ENCODE data around the gene TEPSIN.

TEPSIN gene

DNA sequence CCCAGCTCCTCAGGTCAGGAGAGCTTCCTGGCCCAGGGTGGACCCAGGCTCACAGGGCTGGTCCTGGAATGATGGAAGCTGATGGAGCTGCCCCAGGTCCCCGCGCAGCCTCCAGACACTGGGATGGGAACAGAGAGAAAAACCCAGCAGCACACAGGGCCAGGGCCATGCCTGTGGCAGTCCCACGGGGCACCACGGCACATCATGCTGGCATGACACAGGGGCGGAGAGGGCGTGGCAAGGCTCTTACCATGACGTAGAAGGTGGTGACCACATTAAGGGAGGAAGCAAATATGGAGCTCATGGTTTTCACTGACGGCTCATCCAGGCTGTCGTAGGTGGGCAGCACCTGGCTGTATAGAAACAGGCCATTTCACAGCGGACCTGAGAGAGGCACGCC lies 37.9 kb upstream of the TEPSIN start:
- no peaks in the 10 kb centered on the region for H3K9me3 ChIP-seq (ENCODE audit: control insufficient read depth, low read length)
- H2AFZ ChIP-seq = no peak overlapping the region
- H3K27ac ChIP-seq = no peak overlapping the region
- H3K4me1 ChIP-seq = no peaks in the 10 kb centered on the region
- H3K4me3 ChIP-seq (ENCODE audit: low read depth, low read length) = no peak overlapping the region
- H3K27me3 ChIP-seq (ENCODE audit: control insufficient read depth, insufficient read depth, low read length) = no peaks in the 10 kb centered on the region
- TF ChIP-seq, protein P1, sequence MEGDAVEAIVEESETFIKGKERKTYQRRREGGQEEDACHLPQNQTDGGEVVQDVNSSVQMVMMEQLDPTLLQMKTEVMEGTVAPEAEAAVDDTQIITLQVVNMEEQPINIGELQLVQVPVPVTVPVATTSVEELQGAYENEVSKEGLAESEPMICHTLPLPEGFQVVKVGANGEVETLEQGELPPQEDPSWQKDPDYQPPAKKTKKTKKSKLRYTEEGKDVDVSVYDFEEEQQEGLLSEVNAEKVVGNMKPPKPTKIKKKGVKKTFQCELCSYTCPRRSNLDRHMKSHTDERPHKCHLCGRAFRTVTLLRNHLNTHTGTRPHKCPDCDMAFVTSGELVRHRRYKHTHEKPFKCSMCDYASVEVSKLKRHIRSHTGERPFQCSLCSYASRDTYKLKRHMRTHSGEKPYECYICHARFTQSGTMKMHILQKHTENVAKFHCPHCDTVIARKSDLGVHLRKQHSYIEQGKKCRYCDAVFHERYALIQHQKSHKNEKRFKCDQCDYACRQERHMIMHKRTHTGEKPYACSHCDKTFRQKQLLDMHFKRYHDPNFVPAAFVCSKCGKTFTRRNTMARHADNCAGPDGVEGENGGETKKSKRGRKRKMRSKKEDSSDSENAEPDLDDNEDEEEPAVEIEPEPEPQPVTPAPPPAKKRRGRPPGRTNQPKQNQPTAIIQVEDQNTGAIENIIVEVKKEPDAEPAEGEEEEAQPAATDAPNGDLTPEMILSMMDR (IDR thresholded peaks at IDR 0.05) = no peak
- no peak overlapping the region for H3K4me2 ChIP-seq (ENCODE audit: low read length)
- H3K9ac ChIP-seq = no peak overlapping the region
- peaks cover 7% of the 10 kb centered on the region for H3K79me2 ChIP-seq
- no peaks in the 10 kb centered on the region for H3K36me3 ChIP-seq (ENCODE audit: control insufficient read depth, insufficient read depth, low read length)

DNA sequence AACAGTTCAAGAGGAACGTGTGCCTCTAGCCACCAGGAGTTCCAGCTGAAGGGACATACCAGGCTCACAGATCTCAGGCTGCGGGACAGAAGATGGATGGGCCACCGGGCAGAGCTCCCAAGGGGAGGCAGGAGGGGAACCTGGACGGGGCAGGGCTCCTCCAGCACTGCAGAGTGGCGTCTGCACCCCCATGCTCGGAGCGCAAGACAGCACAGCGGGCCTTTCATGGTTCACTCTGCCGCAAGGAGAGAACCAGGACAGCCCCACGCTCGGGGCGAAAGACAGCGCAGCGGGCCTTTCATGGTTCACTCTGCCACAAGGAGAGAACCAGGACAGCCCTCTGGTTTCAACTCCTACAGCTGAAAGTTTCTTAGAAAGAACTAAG lies 35.6 kb upstream of the TEPSIN start:
- H2AFZ ChIP-seq = no peak overlapping the region
- no peaks in the 10 kb centered on the region for H3K27me3 ChIP-seq (ENCODE audit: control insufficient read depth, insufficient read depth, low read length)
- H3K79me2 ChIP-seq = peaks cover 3% of the 10 kb centered on the region
- H3K36me3 ChIP-seq (ENCODE audit: control insufficient read depth, insufficient read depth, low read length) = no peaks in the 10 kb centered on the region
- H3K4me2 ChIP-seq (ENCODE audit: low read length) = no peak overlapping the region
- H3K27ac ChIP-seq = no peak overlapping the region
- no peaks in the 10 kb centered on the region for H3K9me3 ChIP-seq (ENCODE audit: control insufficient read depth, low read length)
- TF ChIP-seq, protein P1 (IDR thresholded peaks at IDR 0.05) = no peak
- no peak overlapping the region for H3K9ac ChIP-seq
- H3K4me1 ChIP-seq = no peaks in the 10 kb centered on the region
- no peak overlapping the region for H3K4me3 ChIP-seq (ENCODE audit: low read depth, low read length)

GRCh38 chr17:81273698-81274470 lies 35.0 kb upstream of the TEPSIN start:
- Histone ChIP-seq H3K9me3 (ENCODE audit: control insufficient read depth, low read length) (no peaks in the 10 kb centered on the region), H3K79me2 (no peaks in the 10 kb centered on the region), H3K36me3 (ENCODE audit: control insufficient read depth, insufficient read depth, low read length) (no peaks in the 10 kb centered on the region), H3K4me2 (ENCODE audit: low read length) (no peak overlapping the region), H3K4me1 (no peaks in the 10 kb centered on the region), H2AFZ (no peak overlapping the region), H3K4me3 (ENCODE audit: low read depth, low read length) (no peak overlapping the region), H3K27ac (no peak overlapping the region), H3K9ac (no peak overlapping the region), H3K27me3 (ENCODE audit: control insufficient read depth, insufficient read depth, low read length) (no peaks in the 10 kb centered on the region)
- TF ChIP-seq, protein P1 (IDR thresholded peaks at IDR 0.05) = no peak

- no peaks in the 10 kb centered on the region for H3K4me1 ChIP-seq
- H3K4me2 ChIP-seq (ENCODE audit: low read length) = peak overlapping the region; percentile 32
- H3K27ac ChIP-seq = no peak overlapping the region
Observed at GRCh38 chr17:81272616-81273015, 33.8 kb upstream of the TEPSIN start.

More at GRCh38 chr17:81272616-81273015, 33.8 kb upstream of the TEPSIN start:
- no peak overlapping the region for H3K4me3 ChIP-seq (ENCODE audit: low read depth, low read length)
- no peaks in the 10 kb centered on the region for H3K36me3 ChIP-seq (ENCODE audit: control insufficient read depth, insufficient read depth, low read length)
- H3K9ac ChIP-seq = no peak overlapping the region
- H3K9me3 ChIP-seq (ENCODE audit: control insufficient read depth, low read length) = no peaks in the 10 kb centered on the region
- TF ChIP-seq, protein P1 (IDR thresholded peaks at IDR 0.05) = no peak
- no peak overlapping the region for H2AFZ ChIP-seq
- no peaks in the 10 kb centered on the region for H3K79me2 ChIP-seq
- no peaks in the 10 kb centered on the region for H3K27me3 ChIP-seq (ENCODE audit: control insufficient read depth, insufficient read depth, low read length)

All from parathyroid adenoma (tissue), 2 donors.